Transverse colon (tissue), 4 donors: ENCODE results near the gene RNF145.

Experiments used
- CTCF ChIP-seq, 5 experiments: fragments of 200-600 bp in 3 of 5; fragments of 450-650 bp in 2 of 5; sonication (generic) in 3 of 5; IDR thresholded peaks; 1 replicate in 2 of 5; 2 replicates in 3 of 5; pipeline ENCODE4 v1.5.1; 2016 to 2017; ENCODE audit warnings: antibody characterized with exemption in 5 of 5, inconsistent platforms in 3 of 5, mild to moderate bottlenecking in 2 of 5, moderate library complexity in 1 of 5
- POLR2A ChIP-seq: fragments of 450-650 bp; IDR thresholded peaks from one replicate; pipeline ENCODE4 v1.6.1; 2016; ENCODE audit warnings: antibody characterized with exemption, mild to moderate bottlenecking, moderate library complexity
- POLR2AphosphoS5 ChIP-seq, 3 donors: sonication (generic); formaldehyde crosslinking; IDR thresholded peaks; one replicate each; pipeline ENCODE4 v1.6.1; 2016; ENCODE audit warnings: antibody characterized with exemption in 3 of 3

GRCh38 chr5:159132429-159133040, 76.8 kb downstream of the RNF145 start:
- TF ChIP-seq POLR2A (no peak), CTCF (IDR thresholded peaks at IDR 0.05) (no peak), POLR2AphosphoS5 (IDR thresholded peaks at IDR 0.05) (no peak)
